H9 (cell line): ENCODE results near the gene GFOD2. TPM values are rescaled to one million over a fixed set of nuclear protein-coding genes. Genes with fewer than 3 reads are reported as not detected.
A peak's percentile ranks its signal among the peaks of the same experiment; 100 is the strongest.

Experiments used
- DNase-seq: peaks from one replicate; pipeline ENCODE4 v3.0.0-alpha.2; 2017
- H2AFZ ChIP-seq: one replicate; pipeline ENCODE4 v1.6.1; 2013; ENCODE audit warnings: mild to moderate bottlenecking, low read length, control low read depth, moderate library complexity
- H2AK5ac ChIP-seq: 2 replicates; pipeline ENCODE4 v1.6.1; 2013; ENCODE audit warnings: low read length, control low read depth, mixed read lengths; ENCODE audit not compliant: insufficient read length
- H2BK120ac ChIP-seq: one replicate; pipeline ENCODE4 v1.6.1; 2013; ENCODE audit warnings: low read depth, mild to moderate bottlenecking, low read length, control low read depth, inconsistent platforms; ENCODE audit not compliant: poor library complexity, severe bottlenecking
- H2BK12ac ChIP-seq: 2 replicates; pipeline ENCODE4 v1.6.1; 2013; ENCODE audit warnings: low read length, control low read depth, mixed read lengths, low read depth; ENCODE audit not compliant: insufficient read length
- H2BK15ac ChIP-seq: 2 replicates; pipeline ENCODE4 v1.6.1; 2013; ENCODE audit warnings: low read depth, low read length, control low read depth
- H2BK20ac ChIP-seq: one replicate; pipeline ENCODE4 v1.6.1; 2013; ENCODE audit warnings: low read depth, mild to moderate bottlenecking, low read length, control low read depth, inconsistent platforms; ENCODE audit not compliant: poor library complexity, severe bottlenecking
- H2BK5ac ChIP-seq: 2 replicates; pipeline ENCODE4 v1.6.1; 2013; ENCODE audit warnings: low read length, control low read depth, mixed read lengths; ENCODE audit not compliant: insufficient read length
- H3K14ac ChIP-seq: 2 replicates; pipeline ENCODE4 v1.6.1; 2013; ENCODE audit warnings: low read length, control low read depth; ENCODE audit not compliant: insufficient read depth
- H3K18ac ChIP-seq: 2 replicates; pipeline ENCODE4 v1.6.1; 2013; ENCODE audit warnings: low read depth, mild to moderate bottlenecking, mixed read lengths, low read length, control low read depth; ENCODE audit not compliant: insufficient read length
- H3K23ac ChIP-seq: 2 replicates; pipeline ENCODE4 v1.6.1; 2013; ENCODE audit warnings: low read length, control low read depth, mixed read lengths, low read depth; ENCODE audit not compliant: insufficient read length
- H3K23me2 ChIP-seq: 2 replicates; pipeline ENCODE4 v1.6.1; 2013; ENCODE audit warnings: low read depth, mild to moderate bottlenecking, mixed read lengths, low read length, control low read depth; ENCODE audit not compliant: insufficient read length, poor library complexity, severe bottlenecking
- H3K27ac ChIP-seq: 2 replicates; pipeline ENCODE4 v1.5.1; 2013; ENCODE audit warnings: low read length, control low read depth, mixed read lengths, low read depth; ENCODE audit not compliant: insufficient read length
- H3K27me3 ChIP-seq: 2 replicates; pipeline ENCODE4 v1.6.1; 2013; ENCODE audit warnings: low read length, control low read depth, inconsistent platforms; ENCODE audit not compliant: insufficient read depth
- H3K4ac ChIP-seq: 2 replicates; pipeline ENCODE4 v1.6.1; 2013; ENCODE audit warnings: low read depth, mild to moderate bottlenecking, control low read depth, inconsistent platforms, low read length, moderate library complexity
- H3K4me1 ChIP-seq: 2 replicates; pipeline ENCODE4 v1.6.1; 2013; ENCODE audit warnings: low read length, control low read depth, inconsistent platforms; ENCODE audit not compliant: insufficient read depth
- H3K4me2 ChIP-seq: 2 replicates; pipeline ENCODE4 v1.6.1; 2013; ENCODE audit warnings: low read length, control low read depth, mixed read lengths; ENCODE audit not compliant: insufficient read length, insufficient read depth
- H3K56ac ChIP-seq: 2 replicates; pipeline ENCODE4 v1.6.1; 2013; ENCODE audit warnings: low read depth, mild to moderate bottlenecking, mixed read lengths, low read length, control low read depth; ENCODE audit not compliant: insufficient read length
- H3K79me1 ChIP-seq: 2 replicates; pipeline ENCODE4 v1.6.1; 2013; ENCODE audit warnings: low read depth, mild to moderate bottlenecking, moderate library complexity, low read length, control low read depth, inconsistent platforms; ENCODE audit not compliant: insufficient read depth, poor library complexity, severe bottlenecking
- H3K79me2 ChIP-seq: 2 replicates; pipeline ENCODE4 v1.6.1; 2013; ENCODE audit warnings: low read length, control low read depth, inconsistent platforms; ENCODE audit not compliant: insufficient read depth
- H3K9ac ChIP-seq: 2 replicates; pipeline ENCODE4 v1.6.1; 2013; ENCODE audit warnings: low read length, control low read depth, mixed read lengths; ENCODE audit not compliant: insufficient read length; ENCODE audit errors: extremely low read depth
- H3K9me3 ChIP-seq: one replicate; pipeline ENCODE4 v1.6.1; 2013; ENCODE audit warnings: low read depth, low read length, inconsistent platforms; ENCODE audit not compliant: control insufficient read depth
- H3T11ph ChIP-seq: one replicate; pipeline ENCODE4 v1.6.1; 2013; ENCODE audit warnings: mild to moderate bottlenecking, low read length, control low read depth, inconsistent platforms
- H4K20me1 ChIP-seq: one replicate; pipeline ENCODE4 v1.6.1; 2013; ENCODE audit not compliant: control insufficient read depth, insufficient read length, insufficient read depth
- H4K5ac ChIP-seq: 2 replicates; pipeline ENCODE4 v1.6.1; 2013; ENCODE audit warnings: low read depth, mild to moderate bottlenecking, mixed read lengths, low read length, control low read depth; ENCODE audit not compliant: insufficient read length
- H4K8ac ChIP-seq: replicated peaks from 2 replicates; pipeline ENCODE4 v1.6.1; 2013; ENCODE audit warnings: low read length, control low read depth, mixed read lengths, low read depth; ENCODE audit not compliant: insufficient read length
- H4K91ac ChIP-seq: 2 replicates; pipeline ENCODE4 v1.6.1; 2013; ENCODE audit warnings: low read depth, mild to moderate bottlenecking, moderate library complexity, mixed read lengths, low read length, control low read depth; ENCODE audit not compliant: insufficient read length
- H3K27ac Mint-ChIP-seq, 3 experiments: 2 replicates in 2 of 3; 3 replicates in 1 of 3; pipeline ENCODE4 v1.8.0; 2020 to 2021; ENCODE audit warnings: mixed read lengths in 3 of 3, mild to moderate bottlenecking in 1 of 3, moderate library complexity in 1 of 3
- H3K27me3 Mint-ChIP-seq: 2 replicates; pipeline ENCODE4 v1.8.0; 2021; ENCODE audit warnings: low read depth, mild to moderate bottlenecking, moderate library complexity, mixed read lengths
- H3K36me3 Mint-ChIP-seq, 3 experiments: 2 replicates in 2 of 3; 3 replicates in 1 of 3; pipeline ENCODE4 v1.8.0; 2020 to 2021; ENCODE audit warnings: low read depth in 3 of 3, mixed read lengths in 3 of 3; ENCODE audit not compliant: insufficient read depth in 1 of 3
- H3K4me1 Mint-ChIP-seq, 2 experiments: 2 replicates each; pipeline ENCODE4 v1.8.0; 2020; ENCODE audit warnings: mixed read lengths in 2 of 2
- H3K4me3 Mint-ChIP-seq, 2 experiments: 2 replicates in 1 of 2; 3 replicates in 1 of 2; pipeline ENCODE4 v1.8.0; 2020 to 2021; ENCODE audit warnings: mild to moderate bottlenecking in 2 of 2, mixed read lengths in 2 of 2, moderate library complexity in 1 of 2
- H3K9me3 Mint-ChIP-seq, 2 experiments: 2 replicates in 1 of 2; 3 replicates in 1 of 2; pipeline ENCODE4 v1.8.0; 2020; ENCODE audit warnings: mild to moderate bottlenecking in 2 of 2, mixed read lengths in 2 of 2, moderate library complexity in 1 of 2
- WGBS: extraction: QIAGEN DNeasy Blood & Tissue Kit; methylation state at CpG from one replicate; pipeline ENCODE4 v1.1.7; 2013; ENCODE audit warnings: missing lambda C conversion rate, low lambda C conversion rate, mixed read lengths; ENCODE audit not compliant: insufficient read length; ENCODE audit errors: extremely low coverage; 5-methylcytosine and 5-hydroxymethylcytosine counted together
- total RNA-seq: library from RNA; stranded (reverse); gene quantifications from 2 replicates; pipeline ENCODE4 v1.2.1, GENCODE V29; 2021
- TF ChIP-seq, protein P1 (sequence below): fragments of 200-600 bp; sonication (generic); conservative IDR thresholded peaks from 3 replicates; pipeline ENCODE4 v1.8.0; 2021; ENCODE audit warnings: antibody characterized with exemption, mild to moderate bottlenecking

Gene GFOD2
- total RNA-seq, 1 experiment from 2014 or later: 21.8 TPM

DNA sequence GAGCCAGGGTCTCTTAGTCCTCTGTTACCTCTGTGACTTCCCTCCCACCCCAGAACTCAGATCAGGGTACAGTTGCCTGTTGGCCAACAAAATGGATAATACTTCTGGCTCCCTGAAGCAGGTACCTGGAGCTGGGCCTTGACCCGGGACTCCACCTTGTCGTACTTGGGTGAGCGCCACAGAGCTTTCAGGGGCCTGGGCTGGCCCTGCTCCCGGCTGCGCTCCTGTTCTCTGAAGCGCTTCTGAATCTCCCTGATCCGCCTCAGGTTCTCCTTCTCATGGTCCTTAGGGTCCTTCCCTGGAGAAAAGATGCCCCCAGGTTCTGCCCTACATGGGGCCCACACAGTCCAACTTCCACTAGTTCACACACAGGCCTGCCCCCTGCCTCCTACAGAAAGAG, 54.2 kb downstream of the GFOD2 start:
- H4K20me1 ChIP-seq: no peaks in the 10 kb centered on the region
- no peak overlapping the region for H4K8ac ChIP-seq
- Mint-ChIP-seq H3K4me3 (peak overlapping the region; percentile 38 to 54; a peak in 3 of 5 replicates), H3K9me3 (no peaks in the 10 kb centered on the region), H3K27ac (no peak overlapping the region), H3K27me3 (peaks cover 4% of the 10 kb centered on the region), H3K36me3 (peaks cover 3 to 11% (median 8%) of the 10 kb centered on the region in 3 experiments; a peak in 5 of 7 replicates), H3K4me1 (peaks cover 9 to 30% of the 10 kb centered on the region in 2 experiments; a peak in 3 of 4 replicates)
- H3K4ac ChIP-seq: no peak overlapping the region
- H3K23me2 ChIP-seq: peaks cover 11% of the 10 kb centered on the region
- DNase-seq: no peak
- no peaks in the 10 kb centered on the region for H3K9me3 ChIP-seq
- no peak overlapping the region for H3K18ac ChIP-seq
- no peak overlapping the region for H3K56ac ChIP-seq
- no peak overlapping the region for H2BK15ac ChIP-seq
- no peaks in the 10 kb centered on the region for H3K4me1 ChIP-seq
- no peak overlapping the region for H2BK20ac ChIP-seq
- H3K9ac ChIP-seq: no peak overlapping the region
- no CpG with 5 or more reads among the region's 7 CpGs for WGBS
- no peak overlapping the region for H3T11ph ChIP-seq
- no peak overlapping the region for H3K4me2 ChIP-seq
- no peak overlapping the region for H2BK120ac ChIP-seq
- no peak overlapping the region for H4K5ac ChIP-seq
- H3K79me2 ChIP-seq: no peaks in the 10 kb centered on the region
- H4K91ac ChIP-seq: no peak overlapping the region
- no peak overlapping the region for H2AFZ ChIP-seq
- no peak overlapping the region for H2BK5ac ChIP-seq
- TF ChIP-seq, protein P1, sequence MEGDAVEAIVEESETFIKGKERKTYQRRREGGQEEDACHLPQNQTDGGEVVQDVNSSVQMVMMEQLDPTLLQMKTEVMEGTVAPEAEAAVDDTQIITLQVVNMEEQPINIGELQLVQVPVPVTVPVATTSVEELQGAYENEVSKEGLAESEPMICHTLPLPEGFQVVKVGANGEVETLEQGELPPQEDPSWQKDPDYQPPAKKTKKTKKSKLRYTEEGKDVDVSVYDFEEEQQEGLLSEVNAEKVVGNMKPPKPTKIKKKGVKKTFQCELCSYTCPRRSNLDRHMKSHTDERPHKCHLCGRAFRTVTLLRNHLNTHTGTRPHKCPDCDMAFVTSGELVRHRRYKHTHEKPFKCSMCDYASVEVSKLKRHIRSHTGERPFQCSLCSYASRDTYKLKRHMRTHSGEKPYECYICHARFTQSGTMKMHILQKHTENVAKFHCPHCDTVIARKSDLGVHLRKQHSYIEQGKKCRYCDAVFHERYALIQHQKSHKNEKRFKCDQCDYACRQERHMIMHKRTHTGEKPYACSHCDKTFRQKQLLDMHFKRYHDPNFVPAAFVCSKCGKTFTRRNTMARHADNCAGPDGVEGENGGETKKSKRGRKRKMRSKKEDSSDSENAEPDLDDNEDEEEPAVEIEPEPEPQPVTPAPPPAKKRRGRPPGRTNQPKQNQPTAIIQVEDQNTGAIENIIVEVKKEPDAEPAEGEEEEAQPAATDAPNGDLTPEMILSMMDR: no peak
- H2AK5ac ChIP-seq: no peak overlapping the region
- no peak overlapping the region for H3K23ac ChIP-seq
- H3K27ac ChIP-seq: no peak overlapping the region
- H3K27me3 ChIP-seq: no peaks in the 10 kb centered on the region
- no peak overlapping the region for H3K14ac ChIP-seq
- no peaks in the 10 kb centered on the region for H3K79me1 ChIP-seq
- no peak overlapping the region for H2BK12ac ChIP-seq
